ENCODE data around the gene CASP8AP2. TPM values are rescaled to one million over a fixed set of nuclear protein-coding genes. Genes with fewer than 3 reads are reported as not detected.
"Not testable (repeated sequence)": the region's sequence is repeated elsewhere in the genome, so short reads cannot be mapped to it uniquely, and the experiment has no call there.

The CASP8AP2 gene
- total RNA-seq, 1 experiment from 2014 or later, result 27.9 TPM

- TF ChIP-seq ZSCAN18 (CRISPR knock-in tag; IDR thresholded peaks at IDR 0.05), result no peak
These were observed 26.4 kb upstream of the CASP8AP2 start (continued) for GRCh38 chr6:89803271-89803670.

GRCh38 chr6:89805814-89806371 is 23.8 kb upstream of the CASP8AP2 start:
- no peak for ATAC-seq
- TF ChIP-seq NR3C1 (CRISPR knock-in tag; conservative IDR thresholded peaks at IDR 0.05; ENCODE audit: low read depth) (no peak), ZNF121 (CRISPR knock-in tag; IDR thresholded peaks at IDR 0.05) (peak; percentile 84)
- Mint-ChIP-seq H3K27ac (peak overlapping the region; percentile 96), H3K36me3 (peaks cover 25% of the 10 kb centered on the region), H3K4me3 (no peak overlapping the region), H3K9me3 (no peaks in the 10 kb centered on the region), H3K27me3 (ENCODE audit: low read depth) (no peaks in the 10 kb centered on the region), H3K4me1 (peaks cover 65% of the 10 kb centered on the region)
- DNase-seq (ENCODE audit: low spot score), result no peak
- ChIA-PET POLR2A (interaction anchor here (1.5 kb wide), 1 partner anchor 13 kb away, joined by 4 read pairs; the partner anchor contains the start of gene MDN1), CTCF (interaction anchor here (0.6 to 2.9 kb wide), 5 partner anchors 13 to 224 kb away, joined by 3 to 8 read pairs (median 3); partner anchors contain the start of gene MDN1)

- DNase-seq (ENCODE audit: low spot score) (no peak), ATAC-seq (no peak)
- H3K4me1 Mint-ChIP-seq, result peaks cover 56% of the 10 kb centered on the region
- CTCF ChIA-PET, result interaction anchor here (2.0 to 2.9 kb wide), 2 partner anchors 8 to 12 kb away, joined by 4 to 8 read pairs; partner anchors contain the start of gene MDN1
- POLR2A ChIA-PET, result interaction anchor here (1.6 kb wide), 1 partner anchor 12 kb away, joined by 6 read pairs; the partner anchor contains the start of gene MDN1
- no peaks in the 10 kb centered on the region for H3K27me3 Mint-ChIP-seq (ENCODE audit: low read depth)
- no peaks in the 10 kb centered on the region for H3K9me3 Mint-ChIP-seq
- H3K36me3 Mint-ChIP-seq, result peaks cover 9% of the 10 kb centered on the region
- H3K27ac Mint-ChIP-seq, result peak overlapping the region; percentile 91
- no peak overlapping the region for H3K4me3 Mint-ChIP-seq
- no peak for TF ChIP-seq HMGXB4 (CRISPR knock-in tag; IDR thresholded peaks at IDR 0.05)
- no peak for TF ChIP-seq PRRX2 (CRISPR knock-in tag; IDR thresholded peaks at IDR 0.05)
- TF ChIP-seq ERG (CRISPR knock-in tag; IDR thresholded peaks at IDR 0.05), result no peak
- TF ChIP-seq ATF6 (CRISPR knock-in tag; IDR thresholded peaks at IDR 0.05), result no peak
- TF ChIP-seq CDX4 (CRISPR knock-in tag; IDR thresholded peaks at IDR 0.05; ENCODE audit: borderline replicate concordance), result no peak
- no peak for TF ChIP-seq ELF4 (CRISPR knock-in tag; IDR thresholded peaks at IDR 0.05; ENCODE audit: low read depth)
- no peak for TF ChIP-seq TCF7 (CRISPR knock-in tag; IDR thresholded peaks at IDR 0.05; ENCODE audit: low read depth)
- TF ChIP-seq GABPB1 (CRISPR knock-in tag; IDR thresholded peaks at IDR 0.05), result no peak
These were observed 22.1 kb upstream of the CASP8AP2 start for GRCh38 chr6:89807581-89807980.

- POLR2A ChIA-PET, result interaction anchor here (0.7 kb wide), 1 partner anchor 38 kb away, joined by 7 read pairs; no protein-coding TSS in a partner anchor
- not testable (repeated sequence) for H3K36me3 Mint-ChIP-seq; H3K27ac Mint-ChIP-seq; ATAC-seq; H3K27me3 Mint-ChIP-seq (ENCODE audit: low read depth); DNase-seq (ENCODE audit: low spot score); H3K9me3 Mint-ChIP-seq; H3K4me3 Mint-ChIP-seq
- peaks cover 59% of the 10 kb centered on the region for H3K4me1 Mint-ChIP-seq
- CTCF ChIA-PET, result interaction anchor here (0.7 to 0.9 kb wide), 2 partner anchors 20 to 42 kb away, joined by 3 to 4 read pairs; no protein-coding TSS in a partner anchor
These were observed 16.3 kb upstream of the CASP8AP2 start for GRCh38 chr6:89813422-89813821.

All from WTC11 (cell line).